A549 (cell line): Measurements from ENCODE around the gene SLC9A9. TPM values are rescaled to one million over a fixed set of nuclear protein-coding genes. Genes with fewer than 3 reads are reported as not detected.

Experiments
- ATAC-seq, 2 experiments: fragments of 200-7000 bp in 1 of 2; fragments of >200 bp in 1 of 2; cut with Nextera tagmentation in 1 of 2; cut with Tn5 transposase in 1 of 2; 3 replicates each; pipeline versions ENCODE4 v1.8.0 to v1.9.1; 2018 to 2020; ENCODE audit warnings: mild to moderate bottlenecking in 1 of 2, moderate library complexity in 1 of 2
- CTCF ChIA-PET: fragments of 300-600 bp; sonication (Branson Sonifier 250); formaldehyde crosslinking; extraction: SDS; loops from one replicate; lab custom pipeline; 2021; ENCODE audit warnings: antibody characterized with exemption, inconsistent platforms; lab: Yijun Ruan, JAX
- POLR2A ChIA-PET: fragments of 350-600 bp; formaldehyde crosslinking; extraction: SDS; loops from one replicate; lab custom pipeline; 2021; ENCODE audit warnings: antibody characterized with exemption, inconsistent platforms; lab: Yijun Ruan, JAX
- DNase-seq, 2 experiments: peaks; one replicate each; pipeline versions ENCODE4 v3.0.0 to v3.0.0-alpha.2; 2011 to 2016; ENCODE audit warnings: low read depth in 1 of 2, low spot score in 1 of 2
- FAIRE-seq: peaks from 2 replicates; lab custom pipeline; 2011; peaks lifted over from hg19 to GRCh38; lab: Jason Lieb, UNC
- H3K27ac ChIP-seq, 2 experiments: fragments of >200 bp; sonication (Bioruptor Twin); formaldehyde crosslinking; 3 replicates each; pipeline ENCODE4 v1.5.1; 2016 to 2017
- H3K4me1 ChIP-seq: fragments of >200 bp; sonication (Bioruptor Twin); formaldehyde crosslinking; 3 replicates; pipeline ENCODE4 v1.6.1; 2016
- H3K4me2 ChIP-seq: fragments of >200 bp; sonication (Bioruptor Twin); formaldehyde crosslinking; 3 replicates; pipeline ENCODE4 v1.6.1; 2016
- H3K4me3 ChIP-seq: fragments of >200 bp; sonication (Bioruptor Twin); formaldehyde crosslinking; 3 replicates; pipeline ENCODE4 v1.5.1; 2016
- H3K9me3 ChIP-seq: fragments of >200 bp; sonication (Bioruptor Twin); formaldehyde crosslinking; 3 replicates; pipeline ENCODE4 v1.6.1; 2016
- ATOH8 ChIP-seq: fragments of 250-450 bp; sonication (Bioruptor Pico); IDR thresholded peaks from 2 replicates; pipeline ENCODE4 v1.5.0; 2020; ENCODE audit warnings: low read depth, mild to moderate bottlenecking, moderate library complexity
- BCL3 ChIP-seq: fragments of >200 bp; sonication (Bioruptor Twin); formaldehyde crosslinking; IDR thresholded peaks from 3 replicates; pipeline ENCODE4 v1.6.1; 2016
- BHLHE40 ChIP-seq: IDR thresholded peaks from 2 replicates; pipeline ENCODE4 v1.6.1; 2012; ENCODE audit warnings: low read depth, low read length, inconsistent platforms
- CEBPB ChIP-seq, 2 experiments: fragments of >200 bp in 1 of 2; sonication (Bioruptor Twin) in 1 of 2; formaldehyde crosslinking in 1 of 2; IDR thresholded peaks; 2 replicates each; pipeline ENCODE4 v1.6.1; 2012 to 2016
- CHD2 ChIP-seq: fragments of 150-350 bp; IDR thresholded peaks from 2 replicates; pipeline ENCODE4 v1.6.1; 2014; ENCODE audit warnings: low read length; ENCODE audit not compliant: partially characterized antibody
- ELK1 ChIP-seq: fragments of 150-350 bp; IDR thresholded peaks from 2 replicates; pipeline ENCODE4 v1.6.1; 2014; ENCODE audit warnings: low read depth, mild to moderate bottlenecking, low read length
- EP300 ChIP-seq, 2 experiments: fragments of >200 bp; sonication (Bioruptor Twin); formaldehyde crosslinking; IDR thresholded peaks; 2 replicates in 1 of 2; 3 replicates in 1 of 2; pipeline ENCODE4 v1.6.1; 2016 to 2017
- ESRRA ChIP-seq: fragments of 150-350 bp; IDR thresholded peaks from 2 replicates; pipeline ENCODE4 v1.6.1; 2014; ENCODE audit warnings: mild to moderate bottlenecking, low read length, borderline replicate concordance
- FOSB ChIP-seq: fragments of 250-450 bp; sonication (Bioruptor Pico); IDR thresholded peaks from 2 replicates; pipeline ENCODE4 v1.5.0; 2020; ENCODE audit warnings: mild to moderate bottlenecking, moderate library complexity
- FOXS1 ChIP-seq: fragments of 250-450 bp; sonication (Bioruptor Pico); IDR thresholded peaks from 2 replicates; pipeline ENCODE4 v1.5.0; 2020; ENCODE audit warnings: mild to moderate bottlenecking, moderate library complexity
- GATA3 ChIP-seq: IDR thresholded peaks from 2 replicates; pipeline ENCODE4 v1.6.1; 2012; ENCODE audit warnings: borderline replicate concordance
- HOXA7 ChIP-seq: fragments of 250-450 bp; sonication (Bioruptor Pico); IDR thresholded peaks from 2 replicates; pipeline ENCODE4 v1.5.0; 2020; ENCODE audit warnings: mild to moderate bottlenecking, moderate library complexity
- HOXB13 ChIP-seq: fragments of 250-450 bp; sonication (Bioruptor Pico); IDR thresholded peaks from 2 replicates; pipeline ENCODE4 v1.5.0; 2020; ENCODE audit warnings: low read depth, mild to moderate bottlenecking, moderate library complexity
- HOXB5 ChIP-seq: fragments of 250-450 bp; sonication (Bioruptor Pico); IDR thresholded peaks from 2 replicates; pipeline ENCODE4 v1.5.0; 2020; ENCODE audit warnings: mild to moderate bottlenecking, moderate library complexity
- JUN ChIP-seq, 2 experiments: fragments of >200 bp; sonication (Bioruptor Twin); formaldehyde crosslinking; IDR thresholded peaks; 2 replicates in 1 of 2; 3 replicates in 1 of 2; pipeline ENCODE4 v1.6.1; 2016 to 2017
- JUNB ChIP-seq: fragments of >200 bp; sonication (Bioruptor Twin); formaldehyde crosslinking; IDR thresholded peaks from 2 replicates; pipeline ENCODE4 v1.6.1; 2016
- MAFK ChIP-seq: fragments of 450-650 bp; IDR thresholded peaks from 2 replicates; pipeline ENCODE4 v1.6.1; 2014; ENCODE audit not compliant: partially characterized antibody
- MAX ChIP-seq: IDR thresholded peaks from 2 replicates; pipeline ENCODE4 v1.6.1; 2012
- NFE2L2 ChIP-seq: fragments of 150-350 bp; conservative IDR thresholded peaks from 2 replicates; pipeline ENCODE4 v1.6.1; 2014; ENCODE audit warnings: low read length
- NPAS2 ChIP-seq: fragments of 250-450 bp; sonication (Bioruptor Pico); IDR thresholded peaks from 2 replicates; pipeline ENCODE4 v1.8.0; 2022; ENCODE audit warnings: mild to moderate bottlenecking, moderate library complexity, borderline replicate concordance
- PBX3 ChIP-seq: IDR thresholded peaks from 2 replicates; pipeline ENCODE4 v1.6.1; 2012
- POLR2A ChIP-seq: IDR thresholded peaks from 2 replicates; pipeline ENCODE4 v1.6.1; 2012; ENCODE audit warnings: mild to moderate bottlenecking, low read length
- RARB ChIP-seq: fragments of 250-450 bp; sonication (Bioruptor Pico); IDR thresholded peaks from 2 replicates; pipeline ENCODE4 v1.8.0; 2021; ENCODE audit warnings: mild to moderate bottlenecking, moderate library complexity
- SMC3 ChIP-seq: fragments of >200 bp; sonication (Bioruptor Twin); formaldehyde crosslinking; IDR thresholded peaks from 3 replicates; pipeline ENCODE4 v1.6.1; 2018; ENCODE audit warnings: inconsistent platforms
- SREBF2 ChIP-seq: fragments of 450-650 bp; IDR thresholded peaks from 2 replicates; pipeline ENCODE4 v1.6.1; 2014; ENCODE audit warnings: mild to moderate bottlenecking, moderate library complexity
- ZC3H11A ChIP-seq: fragments of 450-650 bp; IDR thresholded peaks from 2 replicates; pipeline ENCODE4 v1.6.1; 2014; ENCODE audit warnings: antibody characterized with exemption, mild to moderate bottlenecking
- WGBS: methylation state at CpG from one replicate; pipeline ENCODE4 v1.1.6; 2017; ENCODE audit errors: missing lambda C conversion rate; 5-methylcytosine and 5-hydroxymethylcytosine counted together
- polyA plus RNA-seq, 4 experiments: library from polyadenylated mRNA; depleted of rRNA in 3 of 4; stranded (reverse); fragments of >200 nt; fragmentation: RNase III in 1 of 4; extraction: RNeasy Plus Mini Kit Qiagen cat#74134 plus additional on column Dnase treatment in 1 of 4; gene quantifications; 2 replicates in 3 of 4; 3 replicates in 1 of 4; pipeline ENCODE4 v1.2.3, GENCODE V29; 2011 to 2017

The SLC9A9 gene
- polyA plus RNA-seq, 2 of the 4 experiments (the other 2 are of a cell fraction), result 0.10 to 0.32 TPM

GRCh38 chr3:143424874-143425273 is 423.4 kb downstream of the SLC9A9 start:
- ChIA-PET POLR2A (interaction anchor here (0.6 kb wide), 1 partner anchor 10 kb away, joined by 4 read pairs; no protein-coding TSS in a partner anchor), CTCF (interaction anchor here (0.8 kb wide), 1 partner anchor 250 kb away, joined by 3 read pairs; no protein-coding TSS in a partner anchor)
- TF ChIP-seq BCL3 (no peak), POLR2A (no peak), SREBF2 (no peak), PBX3 (no peak)
- no peak for DNase-seq
- H3K4me3 ChIP-seq, result no peak overlapping the region
- H3K4me1 ChIP-seq, result no peaks in the 10 kb centered on the region
- no peak for ATAC-seq
- no peak overlapping the region for H3K4me2 ChIP-seq
- H3K9me3 ChIP-seq, result no peaks in the 10 kb centered on the region
- no peak for FAIRE-seq
- no peak overlapping the region for H3K27ac ChIP-seq
- WGBS, result 52% methylated on average over 1 of the region's 1 CpG

GRCh38 chr3:143421556-143421955 is 426.7 kb downstream of the SLC9A9 start:
- no peak overlapping the region for H3K27ac ChIP-seq
- 0% methylated on average over 3 of the region's 3 CpGs for WGBS
- no peak overlapping the region for H3K4me2 ChIP-seq
- POLR2A ChIA-PET, result no interaction called here
- ATAC-seq, result no peak
- no peaks in the 10 kb centered on the region for H3K9me3 ChIP-seq
- TF ChIP-seq MAX (no peak), RARB (no peak), ATOH8 (CRISPR knock-in tag) (no peak), ESRRA (no peak), NFE2L2 (no peak), PBX3 (no peak), POLR2A (no peak), JUNB (no peak), SMC3 (no peak), GATA3 (no peak), NPAS2 (no peak), HOXA7 (CRISPR knock-in tag) (no peak)
- TF ChIP-seq, all 56 proteins: peak for 0
- Histone ChIP-seq H3K4me1 (no peaks in the 10 kb centered on the region), H3K4me3 (no peak overlapping the region)
- CTCF ChIA-PET, result no interaction called here
- no peak for DNase-seq
- no peak for FAIRE-seq

- ChIA-PET POLR2A (no interaction called here), CTCF (no interaction called here)
- no peak overlapping the region for H3K27ac ChIP-seq
- no peaks in the 10 kb centered on the region for H3K4me1 ChIP-seq
- FAIRE-seq, result no peak
- DNase-seq, result no peak
- ATAC-seq, result no peak
- H3K4me2 ChIP-seq, result no peak overlapping the region
- H3K4me3 ChIP-seq, result no peak overlapping the region
- TF ChIP-seq FOSB (CRISPR knock-in tag) (no peak), ELK1 (no peak), HOXB13 (CRISPR knock-in tag) (no peak), MAFK (no peak), CEBPB (IDR thresholded peaks at IDR 0.05) (no peak), JUN (IDR thresholded peaks at IDR 0.05) (no peak), ZC3H11A (no peak), GATA3 (no peak), FOXS1 (CRISPR knock-in tag) (no peak), BHLHE40 (no peak), SREBF2 (no peak), CHD2 (no peak), SMC3 (no peak), RARB (no peak), EP300 (IDR thresholded peaks at IDR 0.05) (no peak), HOXB5 (CRISPR knock-in tag) (no peak)
- TF ChIP-seq, all 56 proteins: peak for 0
- no peaks in the 10 kb centered on the region for H3K9me3 ChIP-seq
- WGBS, result 19% methylated on average over 3 of the region's 3 CpGs
Observed at GRCh38 chr3:143419611-143420010, 428.7 kb downstream of the SLC9A9 start.
